Activated CD8-positive, alpha-beta memory T cell treated with anti-CD3 and anti-CD28 coated beads, Interleukin-2, amount 50 U/mL, for 4 hours (primary cell): ENCODE measurements around the gene DYNC1I1.

ENCODE experiments used
- DNase-seq: peaks from one replicate; pipeline ENCODE4 v3.0.0-alpha.2; 2020

DYNC1I1 gene

DNA sequence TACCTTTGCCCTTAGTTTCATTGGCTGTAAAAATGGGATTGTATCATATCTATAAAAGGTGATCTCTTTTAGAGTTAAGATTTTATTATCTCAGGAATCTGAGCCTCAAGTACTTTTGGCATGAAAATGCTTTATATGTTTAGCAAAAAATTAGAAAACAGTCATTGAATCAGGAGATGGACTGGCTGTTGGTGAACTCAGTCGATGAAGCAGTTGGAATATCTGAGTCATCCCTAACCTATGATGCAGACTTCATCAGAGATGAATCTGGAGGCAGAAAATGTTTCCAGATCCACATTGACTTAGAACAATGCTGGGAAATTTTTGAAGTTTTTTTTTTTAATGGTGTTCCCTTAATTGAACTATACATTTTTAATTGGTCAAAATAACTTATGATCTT is 321.1 kb downstream of the DYNC1I1 start:
- DNase-seq: no peak

DNA sequence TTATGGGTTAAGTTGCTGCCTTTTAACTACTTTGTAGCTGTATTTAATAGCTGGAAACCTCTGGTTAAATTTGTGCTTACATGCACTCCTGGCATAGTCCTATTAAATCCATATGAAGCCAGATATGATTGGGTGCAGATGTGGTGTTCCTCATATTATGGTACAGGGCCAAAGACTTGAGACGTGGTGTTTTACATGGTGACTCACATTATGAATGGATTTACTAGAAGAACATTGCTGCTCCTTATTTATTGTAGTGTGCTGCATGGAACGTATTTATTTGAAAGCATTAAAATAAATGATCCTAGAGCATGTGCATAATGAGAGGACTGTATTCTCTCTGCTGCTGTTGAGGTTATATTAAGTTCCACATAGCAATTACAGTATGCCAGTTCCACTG is 325.5 kb downstream of the DYNC1I1 start:
- DNase-seq: no peak

DNA sequence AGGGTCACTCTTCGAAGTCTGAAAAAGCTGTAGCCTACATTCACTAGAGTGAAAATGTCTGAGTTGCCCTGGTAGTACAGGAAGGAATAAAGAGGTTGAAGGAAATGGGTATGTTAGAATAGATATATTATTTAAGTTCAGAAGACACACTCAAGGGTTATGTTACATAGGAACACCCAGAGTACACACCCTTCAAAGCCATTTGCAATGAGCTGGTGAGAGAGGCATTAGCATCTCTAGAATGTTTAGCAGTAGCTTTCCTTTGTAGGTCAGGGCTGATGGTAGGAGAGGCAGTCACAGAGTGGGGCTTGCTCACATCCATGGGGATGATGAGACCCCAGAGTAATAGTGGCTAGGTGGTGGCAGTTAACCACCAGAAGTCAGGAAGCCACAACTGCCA is 328.4 kb downstream of the DYNC1I1 start:
- no peak for DNase-seq

DNA sequence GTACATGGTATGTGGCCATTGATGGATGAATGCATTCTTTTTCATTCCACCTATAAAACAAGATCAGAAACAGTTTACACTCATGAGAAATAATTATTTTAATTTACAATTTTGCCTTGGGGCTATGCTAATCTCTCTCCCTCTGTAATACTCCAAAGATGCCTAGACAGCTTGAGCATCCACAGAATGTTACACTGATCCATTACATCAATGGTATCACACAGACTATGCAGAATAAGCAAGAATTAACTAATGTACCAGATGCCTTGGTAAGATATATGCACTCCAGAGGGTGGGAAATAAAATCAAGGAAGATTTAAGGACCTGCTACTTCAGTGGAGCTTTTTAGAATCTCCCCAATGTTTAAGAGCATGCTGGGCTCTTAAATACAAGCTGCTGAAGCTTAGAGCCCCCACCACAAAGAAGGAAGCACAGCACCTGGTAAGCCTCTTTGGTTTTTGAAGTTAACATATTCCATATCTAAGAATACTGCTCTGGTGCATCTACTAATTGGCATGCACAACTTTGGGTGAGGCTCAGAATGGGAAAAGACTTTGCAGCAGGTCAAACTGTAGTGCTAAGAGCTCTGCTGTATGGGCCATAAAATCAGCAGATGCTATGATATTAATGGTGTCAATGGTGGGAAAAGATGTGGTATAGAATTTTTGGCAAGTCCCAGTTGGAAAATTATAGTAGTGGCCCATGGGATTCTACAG is 329.9 kb downstream of the DYNC1I1 start:
- no peak for DNase-seq

DNA sequence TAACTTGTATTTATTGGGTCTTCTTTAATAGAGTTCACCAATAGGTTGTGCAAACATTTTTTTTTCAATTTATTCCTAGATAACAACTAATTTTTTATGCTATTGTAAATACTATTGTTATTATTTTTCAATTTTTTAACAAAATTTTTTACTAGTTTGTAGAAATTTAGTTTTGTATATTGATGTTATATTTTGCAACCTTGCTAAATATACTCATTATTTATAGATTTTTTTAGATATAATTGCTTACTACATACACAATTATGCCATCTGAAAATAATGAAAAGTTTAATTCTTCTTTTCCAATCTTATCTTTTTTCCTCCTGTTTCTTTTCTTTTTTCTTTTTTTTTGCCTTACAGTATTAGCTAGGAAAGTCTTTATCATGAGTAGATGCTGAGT is 332.6 kb downstream of the DYNC1I1 start:
- DNase-seq: no peak

DNA sequence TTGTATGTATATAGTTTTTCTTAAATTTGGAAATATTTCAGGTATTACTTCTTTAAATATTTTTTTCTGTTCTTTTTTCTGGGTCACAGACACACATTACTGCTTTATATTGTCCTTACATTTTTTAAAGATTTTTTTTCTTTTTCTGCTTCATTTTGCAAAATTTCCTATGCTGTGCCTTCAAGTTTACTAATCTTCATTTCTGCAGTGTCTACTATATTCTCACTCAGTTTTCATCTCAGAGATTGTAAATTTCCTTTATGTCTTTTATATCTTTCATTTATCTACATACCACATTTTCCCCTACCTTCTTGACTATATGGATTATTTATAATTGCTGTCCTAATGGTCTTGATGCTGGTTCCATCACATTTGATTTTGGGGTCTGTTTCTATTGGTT is 339.1 kb downstream of the DYNC1I1 start:
- no peak for DNase-seq

DNA sequence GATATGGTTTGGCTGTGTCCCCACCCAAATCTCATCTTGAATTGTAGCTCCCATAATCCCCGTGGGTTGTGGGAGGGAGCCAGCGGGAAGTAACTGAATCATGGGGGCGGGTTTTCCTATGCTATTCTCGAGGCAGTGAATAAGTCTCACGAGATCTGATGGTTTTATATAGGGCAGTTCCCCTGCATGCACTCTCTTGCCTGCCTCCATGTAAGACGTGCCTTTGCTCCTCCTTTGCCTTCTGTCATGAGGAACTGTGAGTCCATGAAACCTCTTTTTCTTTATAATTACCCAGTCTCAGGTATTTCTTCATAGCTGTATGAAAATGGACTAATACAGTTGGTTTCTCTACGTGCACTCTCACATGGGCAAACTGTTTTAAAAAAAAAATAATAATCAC is 341.8 kb downstream of the DYNC1I1 start:
- no peak for DNase-seq

DNA sequence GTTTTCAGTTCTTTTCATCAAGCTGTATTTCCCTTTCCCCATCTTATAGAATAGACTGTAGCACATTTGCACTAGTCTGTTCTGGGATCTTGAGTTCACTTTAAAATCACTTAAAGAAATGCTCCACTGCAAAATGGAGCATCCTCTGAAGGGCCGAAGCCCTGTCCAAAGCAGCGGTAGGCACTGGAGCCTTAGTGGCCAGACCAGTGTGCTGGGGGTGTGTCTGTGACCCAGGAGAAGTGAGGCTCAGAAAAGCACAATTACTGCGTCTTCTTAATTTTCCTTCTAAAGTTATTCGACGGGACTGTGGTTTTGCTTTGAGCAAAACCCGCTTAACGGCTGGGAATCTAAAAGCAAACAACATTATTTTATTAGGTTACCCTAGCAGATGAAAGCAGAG is 343.8 kb downstream of the DYNC1I1 start:
- DNase-seq: no peak

DNA sequence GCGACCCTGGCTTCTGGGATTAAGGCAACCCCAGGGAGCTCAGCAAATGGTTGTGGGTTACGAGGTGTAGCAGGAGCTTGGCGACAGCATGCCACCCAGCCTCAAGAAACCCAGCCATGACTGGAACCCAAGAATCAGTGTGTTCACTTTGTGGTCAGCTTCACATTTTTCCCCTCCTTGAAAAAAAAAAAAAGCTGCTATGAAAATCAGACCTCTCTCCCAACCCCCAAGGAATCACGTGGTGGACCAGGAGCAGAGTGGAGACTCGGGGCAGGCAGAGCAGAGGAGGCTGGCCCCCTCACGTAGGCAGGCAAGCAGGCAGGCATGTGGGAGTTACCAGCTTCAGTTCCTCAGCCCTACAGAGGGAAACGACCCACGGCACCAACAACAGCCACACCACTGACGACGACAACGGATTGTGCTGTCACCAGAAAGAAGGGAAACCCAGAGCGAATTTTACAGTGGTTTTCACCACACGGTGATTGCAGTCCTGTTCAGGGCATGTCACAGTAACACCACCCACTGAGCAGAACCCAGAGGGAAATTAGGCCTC is 346.2 kb downstream of the DYNC1I1 start:
- DNase-seq: no peak

DNA sequence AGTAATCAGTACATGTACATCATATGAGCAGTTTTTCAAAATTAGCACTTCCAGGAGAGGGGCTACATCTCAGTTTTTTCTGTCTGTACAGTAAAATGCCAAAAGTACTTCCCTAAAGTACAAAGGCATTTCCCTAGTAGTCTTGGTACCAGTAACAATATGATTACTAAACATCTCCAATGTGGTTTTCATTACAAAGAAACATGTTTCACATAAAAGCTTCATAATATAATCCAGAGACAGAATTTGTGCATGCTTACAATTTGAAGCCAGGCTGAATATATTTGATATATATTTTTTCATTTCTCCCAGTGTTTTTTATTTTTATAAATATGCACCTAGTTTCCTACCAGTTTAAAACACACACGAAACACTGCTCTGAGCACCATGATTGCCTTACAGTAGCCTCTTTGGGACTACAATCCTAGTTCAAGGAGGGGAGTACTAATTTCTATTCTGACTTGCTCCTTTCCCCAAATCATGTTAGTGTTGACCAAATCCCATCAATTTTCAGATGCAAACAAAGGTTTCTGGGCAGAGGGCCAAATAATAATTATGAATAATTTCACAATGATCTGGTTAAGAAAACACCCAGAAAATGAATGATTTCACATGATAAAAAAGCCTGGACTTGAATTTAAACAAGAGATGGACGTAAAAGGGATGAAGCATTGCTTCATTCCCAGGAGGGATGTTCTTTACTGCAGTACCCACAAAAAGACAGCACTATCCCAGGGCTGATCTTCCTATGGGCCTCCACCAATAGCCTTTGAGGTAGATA is 348.3 kb downstream of the DYNC1I1 start:
- no peak for DNase-seq

DNA sequence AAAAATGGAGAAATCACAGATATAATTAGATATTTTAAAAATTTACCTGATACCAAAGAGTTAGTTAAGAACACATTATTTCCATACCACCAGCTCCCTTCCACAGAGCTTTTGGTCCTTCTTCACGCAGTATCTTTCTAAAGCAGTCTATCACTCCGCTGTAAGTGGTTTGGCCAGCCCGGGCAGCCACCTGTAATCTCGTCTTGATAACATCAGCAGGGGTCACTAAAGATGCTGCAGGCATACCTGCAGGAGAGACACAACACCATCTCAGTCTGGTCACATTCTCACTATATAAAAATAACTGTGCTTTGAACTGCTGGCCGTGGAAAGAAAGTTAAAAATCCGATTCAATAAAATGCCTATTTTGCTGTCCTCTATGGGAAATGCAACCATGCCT is 349.4 kb downstream of the DYNC1I1 start:
- no peak for DNase-seq

DNA sequence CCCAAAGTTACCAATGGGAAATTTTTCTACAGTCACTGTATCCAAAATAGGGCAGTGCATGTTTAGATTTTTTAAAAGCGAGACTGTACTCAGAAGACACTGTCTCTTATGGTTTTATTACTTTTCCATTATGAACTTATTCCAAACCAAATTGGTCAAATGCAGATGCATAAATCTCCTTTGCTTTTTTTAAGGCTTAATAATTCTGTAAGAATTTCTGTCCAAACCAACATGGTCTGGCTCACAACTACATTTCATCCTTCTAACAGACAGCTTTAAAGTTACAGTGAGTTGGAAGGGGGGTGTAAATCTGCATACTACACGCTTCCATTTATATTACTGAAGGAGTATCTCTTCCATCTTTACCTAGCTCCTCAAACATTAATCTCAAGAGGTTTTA is 350.4 kb downstream of the DYNC1I1 start:
- DNase-seq: no peak

DNA sequence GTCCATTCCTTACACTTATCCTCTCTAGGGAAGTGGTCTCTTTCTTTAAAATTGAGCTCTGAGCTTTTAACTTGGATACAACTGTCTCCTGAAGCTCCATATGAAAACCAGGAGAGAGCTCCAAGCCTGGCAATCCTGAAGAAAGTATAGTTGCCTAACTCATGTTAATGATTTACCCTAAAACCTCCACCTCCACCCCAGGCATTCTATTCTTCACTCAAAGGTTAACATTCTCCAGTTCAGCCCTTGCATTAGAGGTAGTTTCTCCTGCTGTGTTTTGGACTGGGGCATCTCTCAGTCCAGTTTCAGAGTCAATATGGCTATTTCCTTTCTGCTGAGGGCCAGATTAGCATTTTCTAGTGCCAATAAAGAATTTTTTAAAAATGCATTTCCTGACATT is 354.0 kb downstream of the DYNC1I1 start:
- DNase-seq: no peak

DNA sequence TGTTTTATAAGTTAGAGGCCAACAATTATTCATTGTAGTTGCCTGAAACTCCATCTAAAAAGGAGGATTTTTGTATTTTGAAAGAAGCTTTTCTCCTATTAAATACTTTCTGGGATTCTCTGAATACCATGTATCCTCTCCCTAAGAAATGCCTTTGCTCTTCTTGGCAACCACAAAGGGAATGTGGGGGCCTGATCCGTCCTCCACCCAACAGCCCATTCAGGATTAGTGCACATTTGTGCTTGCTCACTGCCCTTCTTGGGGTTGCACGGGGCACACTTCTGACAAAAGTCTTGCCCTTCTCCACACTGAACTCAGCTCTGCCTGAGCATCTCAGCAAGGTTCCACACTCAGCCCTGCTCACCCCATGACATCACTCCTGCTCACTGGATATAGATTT is 355.4 kb downstream of the DYNC1I1 start:
- DNase-seq: no peak

DNA sequence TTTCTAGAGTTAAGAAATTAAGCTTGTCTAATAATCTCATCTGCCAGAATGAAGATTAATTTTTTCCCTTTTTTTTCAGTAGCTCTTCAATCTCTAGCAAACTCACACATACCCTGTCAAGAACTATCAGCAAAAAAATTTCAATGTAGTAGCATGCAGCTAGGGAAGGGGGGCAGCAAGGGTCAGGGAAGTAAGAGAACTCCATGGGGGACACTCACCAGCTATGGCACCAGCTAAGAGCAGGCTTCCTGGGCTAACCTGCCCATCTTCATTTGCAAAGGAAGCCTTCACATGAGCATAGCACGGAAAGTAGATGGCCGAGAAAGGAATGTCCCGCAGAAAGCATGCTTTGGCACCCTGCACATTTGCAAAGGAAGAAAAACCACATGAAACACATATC is 359.2 kb downstream of the DYNC1I1 start:
- no peak for DNase-seq

DNA sequence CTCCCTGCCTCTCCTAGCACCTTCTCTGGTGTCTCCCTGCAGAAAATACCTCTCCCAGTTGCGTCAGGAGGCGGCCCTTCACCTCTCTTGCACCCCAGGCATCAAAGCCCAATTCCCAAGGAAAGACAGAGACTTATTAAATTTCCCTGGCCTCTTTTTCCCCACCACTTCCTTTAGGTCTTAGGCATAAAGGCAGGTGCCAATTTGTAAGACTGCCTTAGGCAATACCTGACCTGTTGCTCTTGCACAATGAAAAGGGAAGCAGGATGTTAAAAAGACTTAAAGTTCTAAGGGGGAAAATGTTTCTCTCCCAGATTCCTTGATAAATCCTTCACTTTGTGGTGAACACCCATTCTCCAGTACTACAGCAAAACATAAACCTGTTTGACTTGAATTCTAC is 362.9 kb downstream of the DYNC1I1 start:
- DNase-seq: no peak

DNA sequence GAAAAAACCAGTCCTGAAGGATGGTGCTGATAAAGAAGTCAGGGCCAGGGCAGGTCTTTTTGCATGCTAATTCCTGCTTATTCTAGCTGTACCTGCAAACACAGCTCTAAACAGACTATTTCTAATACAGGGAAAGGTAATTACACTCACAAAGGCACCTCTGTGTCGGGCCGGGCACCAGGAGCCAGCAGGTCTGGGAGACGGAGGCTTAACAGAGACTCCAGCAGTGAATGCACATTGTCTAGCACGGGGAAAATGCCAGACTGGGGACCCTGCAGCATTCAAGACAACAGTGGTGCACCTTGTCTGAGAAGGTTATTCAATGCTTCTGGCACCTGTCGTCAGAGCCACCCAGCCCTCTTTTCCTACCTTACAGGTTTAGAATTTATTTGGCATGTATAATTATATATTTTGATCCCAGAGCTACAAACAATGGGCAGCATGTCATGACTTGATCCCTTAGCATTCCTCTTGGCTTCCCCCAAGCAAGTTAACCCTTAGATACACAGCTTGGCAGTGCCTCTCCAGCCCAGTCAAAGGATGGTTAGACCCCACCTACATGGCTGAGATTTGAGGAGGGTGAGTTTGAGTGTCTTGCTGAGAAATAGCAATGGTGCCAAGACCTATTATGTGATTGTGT is 364.4 kb downstream of the DYNC1I1 start:
- no peak for DNase-seq

DNA sequence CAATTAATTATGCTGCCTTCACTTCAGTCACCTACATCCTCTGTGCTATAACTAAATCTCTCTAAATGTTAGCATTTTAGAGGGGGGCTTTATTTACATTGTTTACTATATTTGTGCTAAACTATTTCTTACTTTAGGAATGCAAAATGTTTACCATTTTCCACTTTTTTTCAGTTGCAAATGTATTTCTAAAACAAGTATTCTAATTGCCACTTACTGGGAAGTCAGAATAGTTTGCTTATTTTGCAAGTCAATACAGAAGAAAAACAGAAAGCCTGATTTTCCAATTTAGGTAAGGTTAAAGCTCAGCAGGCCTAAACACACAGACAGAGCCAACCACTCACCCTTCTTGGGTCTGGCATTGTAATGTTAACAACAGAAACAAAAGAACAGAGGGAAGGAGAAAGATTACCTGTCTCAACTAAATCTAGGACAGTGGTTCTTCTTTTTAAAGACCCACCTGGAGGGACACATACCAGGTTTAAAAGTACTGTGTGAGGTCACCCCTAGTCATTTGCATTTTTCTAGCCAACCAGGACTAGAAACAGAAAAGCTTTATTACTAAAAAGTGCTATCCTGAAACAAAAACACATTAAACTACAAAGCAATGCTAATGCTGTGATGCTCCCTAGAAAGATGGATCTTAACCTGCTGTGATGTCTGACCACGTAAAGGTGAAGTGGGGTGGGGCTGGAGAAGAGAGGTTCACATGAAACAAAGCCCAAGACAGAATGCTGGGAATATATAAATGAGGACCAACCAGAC is 371.3 kb downstream of the DYNC1I1 start:
- DNase-seq: no peak

DNA sequence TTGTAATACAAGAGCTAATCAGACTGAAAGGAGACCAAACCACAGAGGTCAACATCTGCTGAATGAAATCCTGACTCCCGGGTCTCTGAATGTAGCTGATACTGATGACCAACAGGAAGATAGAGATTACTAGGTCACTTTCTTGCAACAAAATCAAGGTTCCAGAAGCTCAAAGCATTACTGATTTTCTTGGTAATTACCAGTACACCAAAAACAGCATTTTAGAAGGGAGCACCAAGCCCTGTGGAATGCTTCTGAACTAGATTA is 371.8 kb downstream of the DYNC1I1 start:
- no peak for DNase-seq
